GM21737 (cell line): Measurements from ENCODE around the gene CAPG.
"Not testable (repeated sequence)": the region's sequence is repeated elsewhere in the genome, so short reads cannot be mapped to it uniquely, and the experiment has no call there.

ENCODE experiments used
- ATAC-seq: cut with Tn5 transposase; IDR thresholded peaks from one replicate; pipeline ENCODE4 v1.9.1; 2021; ENCODE audit warnings: mild to moderate bottlenecking, moderate library complexity; ENCODE audit not compliant: unreplicated experiment

CAPG gene

GRCh38 chr2:85367180-85367579 is 43.0 kb downstream of the CAPG start:
- no peak for ATAC-seq

- ATAC-seq = not testable (repeated sequence)
These were observed 47.3 kb downstream of the CAPG start for GRCh38 chr2:85362653-85363387.

GRCh38 chr2:85357736-85358135 is 52.4 kb downstream of the CAPG start:
- no peak for ATAC-seq

GRCh38 chr2:85356186-85356585 is 54.0 kb downstream of the CAPG start:
- no peak for ATAC-seq

- ATAC-seq = no peak
These were observed 54.6 kb downstream of the CAPG start for GRCh38 chr2:85355521-85355920.

GRCh38 chr2:85355073-85355410 is 55.1 kb downstream of the CAPG start:
- peak; percentile 2 for ATAC-seq

GRCh38 chr2:85354286-85355072 is 55.7 kb downstream of the CAPG start, which contains the start of the genes ELMOD3 and RETSAT:
TSS of gene ELMOD3 (plus strand) at chr2:85354769. CDS start at chr2:85357199, 2,430 bp downstream.
TSS of gene RETSAT (minus strand) at chr2:85354528. CDS start at chr2:85354507, 21 bp downstream.
- ATAC-seq = peak; percentile 94

- ATAC-seq = no peak
These were observed 56.3 kb downstream of the CAPG start for GRCh38 chr2:85353876-85354285.

- no peak for ATAC-seq
These were observed 62.6 kb downstream of the CAPG start for GRCh38 chr2:85347599-85347998.
